ENCODE data around the gene MVK. TPM values are rescaled to one million over a fixed set of nuclear protein-coding genes. Genes with fewer than 3 reads are reported as not detected.

Gene MVK
- total RNA-seq, 2 donors from 2014 or later = 13.4 to 54.1 TPM

DNA sequence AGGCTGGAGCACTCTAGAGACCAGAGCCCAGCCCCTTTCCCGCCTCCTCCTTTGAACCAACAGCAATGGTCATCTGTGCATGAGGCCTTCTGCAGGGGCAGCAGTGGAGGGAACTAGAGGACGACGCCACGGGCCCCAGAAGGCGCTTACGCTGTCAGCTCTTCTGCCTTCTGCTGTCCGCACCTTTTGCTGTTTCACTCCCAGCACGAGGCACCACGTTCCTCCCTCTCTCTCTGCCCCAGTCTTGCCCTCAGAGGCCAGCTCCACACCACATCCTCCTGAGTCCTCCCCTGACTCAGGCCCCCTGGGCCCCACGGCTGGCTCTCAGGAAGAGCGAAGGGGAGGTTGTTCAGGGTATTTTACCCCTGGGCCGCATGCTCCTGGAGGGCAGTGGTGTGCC, 15.8 kb upstream of the MVK start:
- H3K4me3 ChIP-seq = no peak overlapping the region
- WGBS = 79% methylated on average over 10 of the region's 12 CpGs
- H3K9me3 ChIP-seq = no peaks in the 10 kb centered on the region
- no peaks in the 10 kb centered on the region for H3K4me1 ChIP-seq (replicated peaks)
- no peak for DNase-seq (ENCODE audit: low spot score)
- H3K27ac ChIP-seq = no peak overlapping the region
- intact Hi-C loops (cut with DNase I) = no loop called here
- H3K36me3 ChIP-seq = no peaks in the 10 kb centered on the region
- H3K27me3 ChIP-seq (replicated peaks; ENCODE audit: insufficient read depth) = no peaks in the 10 kb centered on the region
- TF ChIP-seq POLR2AphosphoS5 (IDR thresholded peaks at IDR 0.05) (no peak), POLR2A (IDR thresholded peaks at IDR 0.05) (no peak)
- TF ChIP-seq, protein P1, sequence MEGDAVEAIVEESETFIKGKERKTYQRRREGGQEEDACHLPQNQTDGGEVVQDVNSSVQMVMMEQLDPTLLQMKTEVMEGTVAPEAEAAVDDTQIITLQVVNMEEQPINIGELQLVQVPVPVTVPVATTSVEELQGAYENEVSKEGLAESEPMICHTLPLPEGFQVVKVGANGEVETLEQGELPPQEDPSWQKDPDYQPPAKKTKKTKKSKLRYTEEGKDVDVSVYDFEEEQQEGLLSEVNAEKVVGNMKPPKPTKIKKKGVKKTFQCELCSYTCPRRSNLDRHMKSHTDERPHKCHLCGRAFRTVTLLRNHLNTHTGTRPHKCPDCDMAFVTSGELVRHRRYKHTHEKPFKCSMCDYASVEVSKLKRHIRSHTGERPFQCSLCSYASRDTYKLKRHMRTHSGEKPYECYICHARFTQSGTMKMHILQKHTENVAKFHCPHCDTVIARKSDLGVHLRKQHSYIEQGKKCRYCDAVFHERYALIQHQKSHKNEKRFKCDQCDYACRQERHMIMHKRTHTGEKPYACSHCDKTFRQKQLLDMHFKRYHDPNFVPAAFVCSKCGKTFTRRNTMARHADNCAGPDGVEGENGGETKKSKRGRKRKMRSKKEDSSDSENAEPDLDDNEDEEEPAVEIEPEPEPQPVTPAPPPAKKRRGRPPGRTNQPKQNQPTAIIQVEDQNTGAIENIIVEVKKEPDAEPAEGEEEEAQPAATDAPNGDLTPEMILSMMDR (IDR thresholded peaks at IDR 0.05) = no peak

DNA sequence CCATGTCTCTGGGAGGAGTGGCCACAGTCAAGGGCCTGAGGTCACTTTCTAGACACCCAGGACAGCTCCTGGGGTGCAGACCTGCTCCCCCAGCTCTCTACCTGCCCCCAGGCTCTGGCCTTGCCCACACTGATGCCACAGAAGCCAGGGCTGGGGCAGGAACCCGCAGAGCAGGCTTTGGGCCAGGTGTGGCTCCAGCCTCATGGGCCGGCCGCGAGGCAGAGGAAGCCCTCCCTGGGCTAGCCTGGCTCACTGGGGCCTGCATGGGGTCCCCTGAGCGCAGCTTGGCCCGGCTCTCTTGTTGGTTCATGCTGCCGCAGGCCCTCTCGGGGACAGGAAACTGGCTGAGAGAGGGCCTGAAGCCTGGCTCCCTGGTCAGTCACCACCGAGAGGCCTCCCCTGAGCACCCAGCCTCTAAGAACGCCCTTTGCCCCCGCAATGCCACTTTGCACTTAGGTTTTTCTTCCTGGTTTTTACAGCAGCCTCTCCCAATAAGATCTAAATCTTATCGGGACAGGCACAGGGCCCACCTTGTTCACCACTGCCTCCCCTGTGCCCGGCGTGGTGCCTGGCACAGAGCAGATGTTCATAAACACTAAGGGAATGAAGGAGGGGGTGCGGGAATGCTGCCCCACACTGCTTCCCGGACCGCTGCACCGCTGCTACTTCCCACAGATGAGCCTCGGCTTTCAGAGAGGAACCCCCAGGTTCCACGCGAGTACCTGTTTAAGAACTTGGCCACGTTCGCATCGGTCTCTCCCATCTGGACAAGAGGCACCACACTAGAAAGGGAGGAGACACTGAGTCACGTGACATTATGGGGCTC, 15.0 kb upstream of the MVK start:
- 91% methylated on average over 22 of the region's 25 CpGs for WGBS
- no peak for DNase-seq (ENCODE audit: low spot score)
- H3K36me3 ChIP-seq = no peaks in the 10 kb centered on the region
- H3K4me3 ChIP-seq = no peak overlapping the region
- no peaks in the 10 kb centered on the region for H3K9me3 ChIP-seq
- no peaks in the 10 kb centered on the region for H3K4me1 ChIP-seq (replicated peaks)
- H3K27ac ChIP-seq = no peak overlapping the region
- no peaks in the 10 kb centered on the region for H3K27me3 ChIP-seq (replicated peaks; ENCODE audit: insufficient read depth)
- intact Hi-C loops (cut with DNase I) = no loop called here
- TF ChIP-seq, protein P1 (IDR thresholded peaks at IDR 0.05) = no peak
- TF ChIP-seq POLR2A (IDR thresholded peaks at IDR 0.05) = no peak
- no peak for TF ChIP-seq POLR2AphosphoS5 (IDR thresholded peaks at IDR 0.05)

DNA sequence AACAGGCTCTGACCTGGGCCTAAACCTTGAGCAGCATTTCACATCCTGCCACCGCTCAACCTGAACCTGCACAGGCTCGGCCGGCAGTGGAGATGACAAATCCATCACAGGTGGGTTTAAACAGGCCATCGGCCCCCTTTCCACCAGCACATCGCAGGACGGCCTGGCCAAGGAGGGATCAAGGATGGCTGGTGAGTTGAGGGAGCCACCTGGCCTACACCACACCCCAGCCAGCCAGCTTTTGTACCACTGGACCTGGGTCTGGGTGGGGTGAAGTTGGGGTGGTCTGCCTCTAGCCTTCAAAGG, 14.4 kb upstream of the MVK start:
- intact Hi-C loops (cut with DNase I) = no loop called here
- H3K27ac ChIP-seq = no peak overlapping the region
- H3K9me3 ChIP-seq = no peaks in the 10 kb centered on the region
- TF ChIP-seq POLR2A (IDR thresholded peaks at IDR 0.05) (no peak), POLR2AphosphoS5 (IDR thresholded peaks at IDR 0.05) (no peak)
- TF ChIP-seq, protein P1 (IDR thresholded peaks at IDR 0.05) = no peak
- H3K4me1 ChIP-seq (replicated peaks) = no peaks in the 10 kb centered on the region
- no peak overlapping the region for H3K4me3 ChIP-seq
- DNase-seq (ENCODE audit: low spot score) = no peak
- H3K36me3 ChIP-seq = no peaks in the 10 kb centered on the region
- 91% methylated on average over 6 of the region's 6 CpGs for WGBS
- H3K27me3 ChIP-seq (replicated peaks; ENCODE audit: insufficient read depth) = no peaks in the 10 kb centered on the region

DNA sequence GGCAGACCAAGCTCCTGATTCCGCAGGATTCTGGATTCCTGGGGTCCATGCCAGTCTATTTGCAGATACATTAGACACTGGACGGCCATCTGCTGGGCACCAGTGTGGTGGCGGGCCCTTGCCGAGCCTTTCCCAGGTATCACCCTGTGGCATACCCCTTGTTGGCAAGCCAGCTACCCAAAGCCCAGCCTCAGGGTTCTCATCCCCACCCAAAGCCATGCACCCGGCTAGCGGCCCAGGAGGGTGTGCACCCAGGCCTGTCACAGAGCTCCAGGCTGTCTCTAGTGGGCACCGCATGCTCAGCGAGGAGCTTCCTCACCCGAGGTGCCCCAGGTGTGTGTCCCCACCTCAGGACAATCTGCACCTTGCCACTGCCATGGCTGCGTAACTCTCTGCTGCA, 14.0 kb upstream of the MVK start:
- TF ChIP-seq POLR2AphosphoS5 (IDR thresholded peaks at IDR 0.05) (no peak), POLR2A (IDR thresholded peaks at IDR 0.05) (no peak)
- TF ChIP-seq, protein P1 (IDR thresholded peaks at IDR 0.05) = no peak
- WGBS = 92% methylated on average over 10 of the region's 10 CpGs
- intact Hi-C loops (cut with DNase I) = no loop called here
- Histone ChIP-seq H3K27me3 (replicated peaks; ENCODE audit: insufficient read depth) (no peaks in the 10 kb centered on the region), H3K27ac (no peak overlapping the region), H3K36me3 (peaks cover 0 to under 1% of the 10 kb centered on the region in 2 donors), H3K4me1 (replicated peaks) (no peaks in the 10 kb centered on the region), H3K4me3 (no peak overlapping the region), H3K9me3 (no peaks in the 10 kb centered on the region)
- DNase-seq (ENCODE audit: low spot score) = no peak
